Measurements from ENCODE around the gene LIAS.

- TF ChIP-seq CTCF (IDR thresholded peaks at IDR 0.05; ENCODE audit: low read depth, low read length) (no peak), EZH2phosphoT487 (IDR thresholded peaks at IDR 0.05; ENCODE audit: low read depth) (no peak)
Measured at GRCh38 chr4:39467464-39467863, 8.6 kb downstream of the LIAS start.
